Muscle of back (tissue), 11 donors: ENCODE measurements around the gene CUBN. TPM values are rescaled to one million over a fixed set of nuclear protein-coding genes. Genes with fewer than 3 reads are reported as not detected.

Experiments
- DNase-seq, 3 donors: peaks; one replicate each; pipeline versions ENCODE4 v3.0.0 to v3.0.0-alpha.2; 2013
- polyA plus RNA-seq, 10 donors: library from polyadenylated mRNA; unstranded; fragments of 120-200 nt; gene quantifications; one replicate each; pipeline ENCODE4 v1.2.1, GENCODE V29; 2013; ENCODE audit not compliant: insufficient read length in 10 of 10

CUBN gene
- polyA plus RNA-seq, 10 donors = 1.7 to 7.2 (median 3.2) TPM

GRCh38 chr10:17073725-17074540 is 55.7 kb downstream of the CUBN start:
- peak in 1 of 3 donors; percentile 22 for DNase-seq

DNA sequence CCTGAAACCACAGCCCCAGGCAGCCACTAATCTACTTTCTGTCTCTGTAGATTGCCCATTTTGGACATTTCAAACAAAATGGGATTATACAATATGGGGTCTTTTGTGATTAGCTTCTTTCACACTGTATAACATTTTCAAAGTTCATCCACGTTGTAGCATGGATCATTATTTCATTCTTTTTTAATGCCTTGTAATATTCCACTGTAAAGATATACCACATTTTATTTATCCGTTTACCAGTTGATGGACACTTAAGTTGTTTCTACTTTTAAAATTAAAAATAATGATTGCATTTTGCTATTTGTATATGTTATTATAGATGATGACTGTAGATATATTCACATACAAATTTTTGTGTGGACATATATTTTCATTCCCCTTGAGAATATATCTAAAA is 60.7 kb downstream of the CUBN start:
- no peak for DNase-seq

DNA sequence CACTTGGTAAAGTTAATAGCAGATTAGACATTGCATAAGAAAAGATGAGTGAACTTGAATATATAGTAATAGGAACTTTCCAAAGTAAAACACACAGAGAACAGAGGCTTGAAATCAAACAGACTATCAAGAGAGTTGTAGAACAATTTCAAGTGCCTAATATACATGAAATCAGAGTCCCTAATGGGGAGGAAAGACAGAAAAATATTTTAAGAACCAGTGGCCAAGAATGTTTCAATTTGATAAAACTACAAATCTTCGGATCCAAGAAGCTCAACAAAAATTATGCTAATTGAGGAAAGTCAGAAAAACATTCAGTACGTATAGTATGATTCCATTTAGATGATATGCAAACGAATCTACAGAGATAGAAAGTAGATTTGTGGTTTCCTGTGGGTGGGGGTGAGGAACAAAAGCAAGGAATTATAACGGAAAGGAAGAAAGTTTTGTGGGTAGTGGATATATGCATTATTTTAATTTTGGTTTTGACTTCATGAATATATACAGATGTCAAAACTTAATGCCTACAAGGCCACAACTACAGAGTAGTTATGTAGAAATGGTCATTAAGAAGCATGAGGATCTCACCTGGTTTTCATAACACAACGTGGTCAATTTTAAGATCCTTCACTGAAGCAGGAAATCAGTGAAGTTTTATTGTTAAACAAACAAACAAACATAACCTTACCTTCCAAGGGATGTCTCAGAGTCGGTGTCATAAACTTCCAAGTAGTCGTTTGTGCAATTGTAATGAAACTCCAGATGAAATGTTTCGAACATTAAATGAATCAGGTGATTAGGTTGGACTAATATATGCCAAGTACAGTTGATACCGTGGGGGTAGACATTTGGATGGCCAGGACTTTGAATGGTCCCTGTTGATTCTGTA is 62.0 kb downstream of the CUBN start:
- peak in 1 of 3 donors; percentile 55 for DNase-seq

GRCh38 chr10:17066807-17067206 is 62.8 kb downstream of the CUBN start:
- DNase-seq = no peak

DNA sequence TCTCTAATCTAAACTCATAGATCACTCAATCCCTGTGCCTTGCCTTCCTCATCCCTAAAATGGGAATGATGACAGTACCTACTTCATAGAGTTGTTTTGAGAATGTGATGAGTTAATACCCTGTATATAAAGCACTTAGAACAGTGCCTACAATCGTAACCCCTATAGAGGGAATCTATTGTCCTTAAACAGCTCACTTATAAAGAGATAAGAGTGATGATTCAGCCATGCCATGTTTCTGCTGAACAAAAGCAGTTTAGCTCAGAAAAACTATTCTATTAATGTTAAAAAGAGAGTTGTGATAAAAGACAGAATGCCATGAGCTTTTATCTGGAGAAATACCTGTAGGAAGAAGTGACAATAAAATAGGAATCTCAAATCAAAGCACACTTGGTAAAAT is 63.6 kb downstream of the CUBN start:
- DNase-seq = no peak

DNA sequence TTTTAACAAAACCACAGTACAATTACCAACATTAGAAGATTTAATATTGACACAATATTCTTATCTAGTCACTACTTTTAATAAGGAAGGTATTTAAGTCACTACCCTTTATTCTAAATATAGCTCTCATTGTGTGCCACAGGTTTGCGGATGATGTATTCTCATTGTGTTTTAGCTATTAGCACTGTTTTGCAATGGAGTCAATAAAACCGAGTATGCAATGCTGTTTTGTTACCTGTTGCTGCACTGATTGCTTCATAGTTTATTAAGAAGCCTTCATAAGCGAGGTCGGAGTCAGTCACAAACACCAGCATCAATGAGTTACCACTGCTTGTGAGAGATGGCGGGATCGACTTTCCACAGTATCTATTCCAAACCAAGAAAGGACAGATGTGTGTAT is 64.3 kb downstream of the CUBN start:
- DNase-seq = no peak

GRCh38 chr10:17064435-17064834 is 65.2 kb downstream of the CUBN start:
- peak in 1 of 3 donors; percentile 27 for DNase-seq

DNA sequence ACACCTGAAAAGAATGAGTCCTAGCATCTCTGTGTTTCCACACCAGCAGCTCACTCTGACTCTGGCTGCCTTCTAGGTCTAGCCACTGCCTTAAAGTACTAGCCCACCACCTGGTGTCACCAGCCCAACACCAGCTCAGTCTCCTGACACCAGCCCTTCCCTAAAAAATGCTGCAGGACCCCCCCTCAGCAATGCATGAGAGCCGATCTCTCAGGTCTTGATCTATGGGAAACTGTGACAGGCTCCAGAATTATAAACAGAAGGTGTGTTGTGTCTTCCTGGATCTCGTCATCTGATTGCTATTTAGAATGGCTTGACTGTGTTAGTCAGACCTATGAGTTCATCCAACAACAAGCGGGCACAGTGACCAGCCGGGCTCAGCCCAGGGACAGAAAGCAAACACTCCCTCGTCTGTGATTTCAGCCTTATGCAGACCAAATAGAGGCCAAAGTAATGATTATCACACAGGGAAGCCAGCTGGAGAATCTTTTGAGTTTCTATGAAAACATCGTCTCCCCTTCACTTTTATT is 66.6 kb downstream of the CUBN start:
- DNase-seq = peak in 1 of 3 donors; percentile 79

DNA sequence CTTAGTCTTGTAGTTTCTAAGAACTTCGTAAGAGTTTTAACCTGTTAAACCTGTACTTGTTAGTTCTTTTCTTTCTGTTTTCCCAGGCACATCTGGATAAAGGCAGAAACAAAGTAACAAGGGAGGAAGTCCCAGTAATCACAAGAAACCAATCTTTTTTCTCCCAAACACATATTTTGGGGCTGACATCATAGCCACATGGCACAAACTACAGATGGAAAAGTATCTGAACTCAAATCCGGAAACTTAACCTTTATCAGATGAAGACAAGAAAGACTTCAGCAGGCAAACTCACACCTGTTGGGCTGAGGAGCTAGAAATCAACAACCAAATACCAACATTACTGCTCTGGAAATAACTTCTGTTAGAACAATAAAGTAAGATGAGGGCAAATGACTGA is 67.1 kb downstream of the CUBN start:
- DNase-seq = peak in 2 of 3 donors; percentile 80 to 81

DNA sequence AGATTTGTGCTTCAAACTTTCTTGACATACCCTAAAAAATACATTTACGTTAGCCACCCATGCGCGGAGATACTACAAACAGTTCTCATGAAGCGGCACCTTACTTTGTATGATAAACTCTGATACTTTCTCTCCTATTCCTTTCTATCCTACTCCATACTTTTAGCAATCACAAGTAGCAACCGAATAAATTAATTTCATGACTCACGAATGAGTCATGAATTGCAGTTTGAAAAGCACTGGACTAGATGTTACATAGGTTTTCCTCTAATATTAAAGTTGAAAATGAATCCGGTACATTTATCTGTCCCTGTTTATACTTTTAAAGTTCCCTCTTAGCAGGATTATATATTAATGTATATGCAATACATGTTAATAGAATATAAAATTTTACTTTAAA is 67.6 kb downstream of the CUBN start:
- peak in 1 of 3 donors; percentile 31 for DNase-seq

GRCh38 chr10:17061418-17061817 is 68.2 kb downstream of the CUBN start:
- DNase-seq = no peak

GRCh38 chr10:17060289-17060688 is 69.3 kb downstream of the CUBN start:
- no peak for DNase-seq

- peak; percentile 70 to 97 (median 88) for DNase-seq
Observed at GRCh38 chr10:17059197-17059688, 70.4 kb downstream of the CUBN start.

DNA sequence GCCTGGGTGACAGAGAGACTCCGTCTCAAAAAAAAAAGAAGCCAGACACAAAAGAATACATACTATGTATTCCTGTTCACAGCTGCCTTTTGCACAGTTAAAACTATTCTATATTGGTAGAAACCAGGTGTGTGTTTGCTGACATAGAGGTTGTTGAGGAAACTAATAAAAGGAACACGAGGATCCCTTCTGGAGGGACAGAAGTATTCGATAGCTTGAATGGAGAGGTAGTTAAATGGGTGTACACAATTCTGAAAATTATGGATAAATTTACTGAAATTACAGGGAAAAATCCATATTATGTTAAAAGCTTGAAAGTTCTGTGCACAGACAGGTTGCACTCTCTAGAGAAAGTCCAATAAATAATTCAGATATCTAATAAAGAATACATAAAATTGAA is 71.5 kb downstream of the CUBN start:
- DNase-seq = no peak

- DNase-seq = peak in 2 of 3 donors; percentile 48 to 61
Observed at GRCh38 chr10:17056781-17057428, 72.7 kb downstream of the CUBN start.

- no peak for DNase-seq
Observed at GRCh38 chr10:17053513-17053912, 76.1 kb downstream of the CUBN start.

DNA sequence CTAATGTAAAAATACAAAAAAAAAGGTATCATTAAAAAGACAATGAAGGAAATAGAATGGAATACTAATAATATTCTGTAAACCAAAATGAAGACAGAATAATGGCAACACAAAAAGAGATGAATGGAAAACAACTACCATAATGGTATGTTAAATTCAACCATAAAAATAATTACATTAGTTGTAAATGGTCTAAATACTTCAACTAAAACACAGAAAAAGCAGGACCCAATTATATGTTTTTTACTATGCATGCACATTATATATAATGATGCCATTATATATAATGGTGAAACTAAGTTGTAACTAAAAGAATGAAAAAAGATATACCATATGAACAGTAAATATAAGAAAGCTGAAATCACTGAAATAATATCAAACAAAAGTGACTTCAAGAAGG is 76.5 kb downstream of the CUBN start:
- no peak for DNase-seq

- no peak for DNase-seq
Observed at GRCh38 chr10:17051851-17052250, 77.8 kb downstream of the CUBN start.

DNA sequence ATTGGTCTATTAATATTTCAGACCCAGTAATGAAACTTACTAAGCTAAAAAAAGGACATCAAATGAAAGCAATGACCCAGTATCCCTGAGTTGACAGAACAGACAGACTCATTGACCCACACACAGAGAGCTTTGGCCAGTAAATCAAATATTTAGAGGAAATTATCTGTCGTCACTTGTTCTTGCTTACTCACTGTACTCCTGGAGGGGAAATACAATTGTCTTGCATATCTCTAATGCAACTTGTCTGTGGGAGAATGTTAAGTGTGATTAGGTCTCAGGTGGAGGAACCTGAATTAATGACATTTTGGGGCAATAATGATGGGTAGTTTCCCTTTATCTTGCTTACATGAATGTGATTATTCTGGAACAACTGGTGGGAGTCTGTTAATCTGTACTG is 80.4 kb downstream of the CUBN start:
- DNase-seq = no peak

- no peak for DNase-seq
Observed at GRCh38 chr10:17047908-17048307, 81.7 kb downstream of the CUBN start.

DNA sequence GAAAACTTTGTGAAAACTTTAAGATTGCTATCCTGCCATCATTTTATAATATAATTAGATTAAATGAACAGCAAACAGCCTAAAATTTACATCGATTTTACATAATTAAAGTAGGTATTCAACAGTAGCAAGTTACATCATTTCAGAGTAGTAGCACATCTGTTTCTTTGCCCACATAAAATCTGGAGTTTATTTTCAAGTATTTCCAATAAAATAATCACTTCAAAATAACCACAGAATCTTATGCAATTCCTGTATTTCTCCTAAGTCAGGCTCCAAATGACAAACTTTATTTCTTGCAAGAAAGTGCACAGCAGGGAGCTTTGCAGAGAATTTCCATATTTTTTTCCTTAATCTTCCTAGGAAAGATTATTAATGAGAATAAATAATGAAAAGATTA is 82.6 kb downstream of the CUBN start:
- DNase-seq = no peak

DNA sequence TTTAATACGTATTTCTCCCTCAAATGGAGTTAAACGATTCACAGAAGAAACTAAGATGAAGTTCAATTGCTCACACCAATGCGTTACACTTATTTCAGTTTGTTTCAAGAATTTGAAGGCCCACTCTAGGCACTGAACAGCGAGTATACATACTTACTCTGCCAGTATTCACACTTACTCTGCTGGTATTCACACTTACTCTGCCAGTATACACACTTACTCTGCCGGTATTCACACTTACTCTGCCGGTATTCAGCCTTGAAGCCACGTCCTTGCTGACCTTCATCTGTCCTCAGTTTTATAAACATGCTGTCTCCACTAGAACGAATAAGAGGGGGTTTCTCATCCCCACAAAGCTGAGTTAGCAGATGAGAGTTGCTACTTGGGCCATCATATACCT is 86.0 kb downstream of the CUBN start:
- DNase-seq = no peak
